Activated CD4-positive, alpha-beta T cell treated with anti-CD3 and anti-CD28 coated beads for 36 hours (primary cell): ENCODE data around the gene ZFX. TPM values are rescaled to one million over a fixed set of nuclear protein-coding genes. Genes with fewer than 3 reads are reported as not detected.
A peak's percentile ranks its signal among the peaks of the same experiment; 100 is the strongest.

ENCODE experiments used
- ATAC-seq: fragments of 200-7000 bp; cut with Tn5 transposase; one replicate; pipeline ENCODE4 v1.10.0; 2021; ENCODE audit warnings: mild to moderate bottlenecking, moderate library complexity
- CTCF ChIA-PET: fragments of 350-600 bp; sonication (Branson Sonifier 250); formaldehyde crosslinking; loops from one replicate; lab custom pipeline; 2021; ENCODE audit warnings: antibody characterized with exemption; lab: Charles Lee
- POLR2A ChIA-PET: fragments of 350-600 bp; sonication (Branson Sonifier 250); formaldehyde crosslinking; loops from one replicate; lab custom pipeline; 2021; ENCODE audit warnings: antibody characterized with exemption, inconsistent platforms; lab: Charles Lee
- DNase-seq: peaks from one replicate; pipeline ENCODE4 v3.0.0-alpha.2; 2020
- H3K27ac Mint-ChIP-seq: one replicate; pipeline ENCODE4 v1.8.0; 2021; ENCODE audit warnings: mixed read lengths
- H3K27me3 Mint-ChIP-seq: one replicate; pipeline ENCODE4 v1.8.0; 2021; ENCODE audit warnings: mixed read lengths
- H3K36me3 Mint-ChIP-seq: one replicate; pipeline ENCODE4 v1.8.0; 2021; ENCODE audit warnings: low read depth, mixed read lengths
- H3K4me1 Mint-ChIP-seq: one replicate; pipeline ENCODE4 v1.8.0; 2021; ENCODE audit warnings: mixed read lengths
- H3K4me3 Mint-ChIP-seq: one replicate; pipeline ENCODE4 v1.8.0; 2021; ENCODE audit warnings: mild to moderate bottlenecking, moderate library complexity, mixed read lengths
- H3K9me3 Mint-ChIP-seq: one replicate; pipeline ENCODE4 v1.8.0; 2021; ENCODE audit warnings: low read depth, mixed read lengths
- intact Hi-C, 2 experiments: fragments of 100-400 bp; cut with DNase I in 1 of 2; cut with micrococcal nuclease in 1 of 2; formaldehyde crosslinking; loops; one replicate each; pipeline versions ENCODE4 v1.14.2 to v1.15.1; 2022 to 2024; cut with DNase I, micrococcal nuclease
- total RNA-seq, 2 experiments: library from RNA; stranded (reverse); gene quantifications; one replicate each; pipeline ENCODE4 v1.2.3, GENCODE V29; 2021

The ZFX gene
- total RNA-seq, 2 experiments from 2014 or later = 34.0 to 37.9 TPM

DNA sequence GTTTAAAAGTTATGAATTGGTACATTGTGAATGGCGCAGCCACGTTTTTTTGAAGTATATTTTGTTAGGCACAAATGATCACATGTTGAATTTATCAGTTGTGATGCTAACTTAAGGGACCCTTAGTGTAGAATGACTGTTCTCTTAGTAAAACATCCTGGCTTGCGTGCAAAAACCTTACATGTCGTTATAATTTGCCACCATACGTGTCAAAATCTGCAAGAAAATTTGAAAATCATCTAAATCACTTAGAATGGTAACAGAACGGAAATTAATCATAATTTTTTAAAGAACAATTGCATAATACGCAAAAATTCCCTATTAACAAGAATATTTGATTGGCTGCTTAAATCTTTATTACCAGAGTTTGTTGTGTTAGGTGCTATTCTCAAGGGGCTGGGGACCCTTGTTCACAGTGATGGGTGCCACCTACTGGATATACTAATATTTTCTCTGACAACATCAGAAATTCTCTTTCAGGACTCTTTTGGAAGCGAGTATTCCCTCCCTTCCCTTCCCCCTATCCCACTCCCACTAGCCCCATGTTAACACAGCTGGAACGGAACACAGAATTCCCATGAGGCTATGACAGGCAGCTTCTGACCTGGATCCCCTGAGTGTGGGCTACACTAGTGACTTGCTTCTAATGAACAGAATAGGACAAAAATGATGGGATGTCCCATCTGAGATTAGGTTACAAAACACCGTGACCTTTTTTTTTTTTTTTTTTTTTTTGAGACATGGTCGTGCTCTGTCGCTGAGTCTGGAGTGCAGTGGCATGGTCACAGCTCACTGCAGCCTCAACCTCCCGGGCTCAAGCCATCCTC, 92.5 kb downstream of the ZFX start:
- no peak overlapping the region for H3K4me3 Mint-ChIP-seq
- peaks cover 11% of the 10 kb centered on the region for H3K4me1 Mint-ChIP-seq
- ChIA-PET POLR2A (no interaction called here), CTCF (no interaction called here)
- H3K27ac Mint-ChIP-seq = no peak overlapping the region
- no peaks in the 10 kb centered on the region for H3K9me3 Mint-ChIP-seq
- no peaks in the 10 kb centered on the region for H3K27me3 Mint-ChIP-seq
- ATAC-seq = no peak
- no peaks in the 10 kb centered on the region for H3K36me3 Mint-ChIP-seq
- intact Hi-C loops = loop anchor here (1.0 to 10.0 kb wide), 4 partner anchors 87 to 335 kb away; partner anchors contain the start of genes APOO (in 1 of the 2) and CXorf58 (in 1 of the 2)
- no peak for DNase-seq

DNA sequence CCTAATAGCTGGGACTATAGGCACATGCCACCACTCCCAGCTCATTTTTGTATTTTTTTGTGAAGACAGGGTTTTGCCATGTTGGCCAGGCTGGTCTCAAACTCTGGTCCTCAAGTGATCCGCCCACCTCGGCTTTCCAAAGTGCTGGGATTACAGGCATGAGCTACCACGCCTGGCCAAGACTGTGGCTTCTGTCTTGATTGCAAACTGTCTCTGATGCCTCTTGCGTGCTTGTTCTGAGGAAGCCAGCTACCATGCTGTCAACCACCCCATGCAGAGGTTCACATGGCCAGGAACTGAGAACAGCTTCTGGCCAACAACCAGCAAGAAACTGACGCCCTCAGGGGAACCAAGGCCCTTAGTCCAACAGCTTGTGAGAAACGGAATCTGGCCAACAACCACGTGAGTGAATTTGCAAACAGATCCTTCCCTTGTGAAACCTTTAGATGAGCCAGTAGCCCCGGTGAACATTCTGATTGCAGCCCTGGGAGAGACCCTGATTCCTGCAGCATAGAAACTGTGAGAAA, 93.2 kb downstream of the ZFX start:
- ATAC-seq = no peak
- H3K27ac Mint-ChIP-seq = no peak overlapping the region

DNA sequence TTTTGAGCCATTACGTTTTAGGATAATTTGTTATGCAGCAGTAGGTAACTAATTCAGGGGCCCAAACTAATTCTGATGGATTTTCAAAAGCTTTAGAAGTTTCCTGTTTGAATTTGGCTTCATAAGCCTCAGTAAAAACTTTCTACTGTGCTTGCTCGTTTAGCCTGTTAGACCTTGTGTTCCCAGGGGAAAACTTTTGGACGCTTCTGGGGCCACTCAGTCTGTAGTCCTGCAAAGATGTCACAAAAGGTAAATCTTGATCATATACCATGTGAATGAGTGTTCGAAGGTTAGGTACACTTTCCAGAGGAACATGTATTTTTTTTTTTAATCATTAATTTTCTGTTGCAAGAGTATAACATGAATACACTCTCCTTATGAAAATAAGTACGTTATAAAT, 93.7 kb downstream of the ZFX start:
- H3K9me3 Mint-ChIP-seq = no peaks in the 10 kb centered on the region
- intact Hi-C loops = loop anchor here (2.0 to 10.0 kb wide), 3 partner anchors 88 to 336 kb away; partner anchors contain the start of genes APOO (in 1 of the 2) and CXorf58 (in 1 of the 2)
- DNase-seq (no peak), ATAC-seq (no peak)
- H3K4me3 Mint-ChIP-seq = no peak overlapping the region
- no peaks in the 10 kb centered on the region for H3K27me3 Mint-ChIP-seq
- H3K27ac Mint-ChIP-seq = no peak overlapping the region
- no peaks in the 10 kb centered on the region for H3K36me3 Mint-ChIP-seq
- peaks cover 11% of the 10 kb centered on the region for H3K4me1 Mint-ChIP-seq
- ChIA-PET POLR2A (no interaction called here), CTCF (interaction anchor here (0.6 to 0.7 kb wide), 2 partner anchors 9 to 129 kb away, joined by 3 read pairs; no protein-coding TSS in a partner anchor)

More for the DNA sequence above, 93.2 kb downstream of the ZFX start:
- Mint-ChIP-seq H3K27me3 (no peaks in the 10 kb centered on the region), H3K9me3 (no peaks in the 10 kb centered on the region), H3K4me3 (no peak overlapping the region), H3K36me3 (no peaks in the 10 kb centered on the region), H3K4me1 (peaks cover 11% of the 10 kb centered on the region)
- CTCF ChIA-PET = interaction anchor here (0.6 to 0.7 kb wide), 2 partner anchors 8 to 129 kb away, joined by 3 read pairs; no protein-coding TSS in a partner anchor
- intact Hi-C loops = loop anchor here (1.0 to 10.0 kb wide), 4 partner anchors 88 to 335 kb away; partner anchors contain the start of genes APOO (in 1 of the 2) and CXorf58 (in 1 of the 2)
- POLR2A ChIA-PET = no interaction called here
- no peak for DNase-seq

DNA sequence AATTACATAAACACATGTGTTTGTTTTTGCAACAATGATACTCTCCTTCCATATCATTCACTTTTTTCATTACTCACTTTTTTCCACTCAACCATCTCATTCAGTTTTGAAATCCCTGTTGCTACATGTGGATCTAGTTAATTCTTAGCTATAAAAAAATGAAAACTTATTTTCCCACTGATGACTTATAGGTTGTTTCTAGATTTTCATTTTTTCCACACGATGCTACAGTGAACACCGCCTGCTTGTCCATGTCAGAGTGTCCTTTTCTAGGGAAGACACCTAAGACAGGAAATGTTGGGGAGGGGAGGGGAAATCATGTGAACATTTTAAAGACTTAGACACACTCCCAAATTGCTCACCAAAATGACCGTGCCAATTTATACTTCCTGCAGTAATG, 94.2 kb downstream of the ZFX start:
- POLR2A ChIA-PET = no interaction called here
- no peak overlapping the region for H3K27ac Mint-ChIP-seq

DNA sequence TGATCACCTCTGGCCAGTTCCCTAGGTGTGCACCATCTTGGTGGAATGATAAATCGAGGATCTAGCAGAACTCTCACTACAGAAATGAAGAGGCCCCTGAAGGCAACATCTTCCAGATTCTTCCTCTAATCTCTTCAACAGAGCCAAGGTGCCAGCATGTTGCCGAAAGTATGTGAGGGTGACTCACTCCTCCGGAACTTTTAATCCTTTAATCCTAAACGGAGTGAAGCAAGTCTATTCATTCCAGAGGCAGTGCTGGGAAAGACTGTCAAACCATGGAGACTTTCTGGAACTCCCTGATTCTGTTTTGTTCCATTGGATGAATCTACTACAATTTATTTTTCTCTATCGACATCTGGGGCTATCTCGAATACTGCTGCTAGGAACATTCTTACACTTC, 95.7 kb downstream of the ZFX start:
- intact Hi-C loops = loop anchor here in 1 of 2 experiments (10.0 kb wide), 1 partner anchor 90 kb away; no protein-coding TSS in a partner anchor
- no peak overlapping the region for H3K4me3 Mint-ChIP-seq

More for the DNA sequence above, 94.2 kb downstream of the ZFX start:
- peak; percentile 61 for ATAC-seq
- intact Hi-C loops = loop anchor here (2.0 to 10.0 kb wide), 3 partner anchors 89 to 336 kb away; partner anchors contain the start of genes APOO (in 1 of the 2) and CXorf58 (in 1 of the 2)
- H3K36me3 Mint-ChIP-seq = no peaks in the 10 kb centered on the region
- H3K27me3 Mint-ChIP-seq = no peaks in the 10 kb centered on the region
- no peaks in the 10 kb centered on the region for H3K9me3 Mint-ChIP-seq
- no peak overlapping the region for H3K4me3 Mint-ChIP-seq
- peaks cover 11% of the 10 kb centered on the region for H3K4me1 Mint-ChIP-seq
- CTCF ChIA-PET = no interaction called here
- DNase-seq = no peak

DNA sequence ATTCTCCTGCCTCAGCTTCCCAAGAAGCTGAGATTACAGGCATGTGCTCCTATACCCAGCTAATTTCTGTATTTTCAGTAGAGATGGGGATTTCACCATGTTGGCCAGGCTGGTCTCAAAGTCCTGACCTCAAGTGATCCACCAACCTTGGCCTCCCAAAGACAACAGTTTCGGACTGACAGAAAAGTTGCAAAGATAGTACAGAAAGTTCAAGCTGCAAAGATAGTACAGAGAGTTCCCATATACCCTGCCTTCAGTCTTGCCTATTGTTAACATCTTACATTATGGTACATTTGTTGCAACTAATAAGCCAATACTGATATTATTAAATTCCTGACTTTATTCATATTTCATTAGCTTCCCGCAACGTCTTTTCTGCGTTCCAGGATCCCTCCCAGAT, 98.5 kb downstream of the ZFX start:
- POLR2A ChIA-PET = no interaction called here
- Mint-ChIP-seq H3K4me3 (no peak overlapping the region), H3K27ac (no peak overlapping the region), H3K4me1 (peaks cover 11% of the 10 kb centered on the region), H3K27me3 (no peaks in the 10 kb centered on the region), H3K9me3 (no peaks in the 10 kb centered on the region), H3K36me3 (no peaks in the 10 kb centered on the region)
- intact Hi-C loops = loop anchor here in 1 of 2 experiments (10.0 kb wide), 1 partner anchor 93 kb away; no protein-coding TSS in a partner anchor
- ATAC-seq (no peak), DNase-seq (no peak)
- CTCF ChIA-PET = no interaction called here

More for the DNA sequence above, 95.7 kb downstream of the ZFX start:
- CTCF ChIA-PET = interaction anchor here (0.7 kb wide), 1 partner anchor 283 kb away, joined by 3 read pairs; no protein-coding TSS in a partner anchor
- H3K36me3 Mint-ChIP-seq = no peaks in the 10 kb centered on the region
- H3K9me3 Mint-ChIP-seq = no peaks in the 10 kb centered on the region
- ATAC-seq (no peak), DNase-seq (no peak)
- POLR2A ChIA-PET = no interaction called here
- H3K27ac Mint-ChIP-seq = no peak overlapping the region
- H3K4me1 Mint-ChIP-seq = peaks cover 11% of the 10 kb centered on the region
- no peaks in the 10 kb centered on the region for H3K27me3 Mint-ChIP-seq

DNA sequence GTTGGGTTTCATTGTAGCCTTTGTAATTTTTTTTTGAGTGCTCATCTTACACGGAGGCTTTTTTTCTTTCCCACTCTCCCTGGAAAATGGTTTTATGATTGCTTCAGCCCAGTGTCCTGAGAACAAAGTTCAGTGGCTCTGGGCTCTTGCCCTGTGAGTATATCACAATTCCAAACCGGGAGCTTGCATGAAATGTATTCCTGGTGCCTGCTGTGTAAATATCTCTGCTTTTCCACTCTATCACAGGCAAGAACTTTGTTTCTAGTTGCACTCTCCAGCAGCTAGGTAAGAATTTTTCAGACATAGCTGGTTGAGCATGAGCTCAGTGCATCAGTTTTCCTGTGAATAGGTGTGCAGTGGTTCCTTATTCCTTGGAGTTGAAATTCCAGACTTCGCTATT, 103.5 kb downstream of the ZFX start:
- DNase-seq = no peak
- ChIA-PET CTCF (no interaction called here), POLR2A (no interaction called here)
- H3K4me1 Mint-ChIP-seq = no peaks in the 10 kb centered on the region
- ATAC-seq = no peak
- H3K27me3 Mint-ChIP-seq = no peaks in the 10 kb centered on the region
- H3K4me3 Mint-ChIP-seq = no peak overlapping the region
- H3K36me3 Mint-ChIP-seq = no peaks in the 10 kb centered on the region
- H3K9me3 Mint-ChIP-seq = no peaks in the 10 kb centered on the region
- no peak overlapping the region for H3K27ac Mint-ChIP-seq
- intact Hi-C loops = no loop called here

DNA sequence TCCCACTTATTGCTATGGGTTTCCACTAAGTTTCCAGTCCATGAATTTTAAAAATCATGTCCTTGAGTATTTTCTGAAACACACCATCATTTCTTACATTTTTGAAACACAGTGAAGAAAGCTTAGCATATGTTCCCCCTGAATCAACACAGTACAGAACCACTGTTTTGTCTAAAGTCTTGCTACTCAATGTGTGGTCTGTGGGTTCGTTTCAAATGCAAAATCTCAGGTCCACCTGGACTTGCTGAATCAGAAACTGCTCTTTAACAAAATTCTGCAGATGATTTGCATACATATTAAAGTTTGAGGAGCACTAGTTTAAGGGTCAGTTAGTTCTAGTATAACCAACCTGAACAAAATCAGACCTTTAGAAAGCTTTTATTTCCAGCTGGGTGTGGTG, 103.9 kb downstream of the ZFX start:
- POLR2A ChIA-PET = no interaction called here
- Mint-ChIP-seq H3K9me3 (no peaks in the 10 kb centered on the region), H3K36me3 (no peaks in the 10 kb centered on the region), H3K27me3 (no peaks in the 10 kb centered on the region), H3K4me1 (no peaks in the 10 kb centered on the region), H3K4me3 (no peak overlapping the region), H3K27ac (no peak overlapping the region)
- DNase-seq = no peak
- ATAC-seq = no peak
- CTCF ChIA-PET = no interaction called here
- intact Hi-C loops = no loop called here

DNA sequence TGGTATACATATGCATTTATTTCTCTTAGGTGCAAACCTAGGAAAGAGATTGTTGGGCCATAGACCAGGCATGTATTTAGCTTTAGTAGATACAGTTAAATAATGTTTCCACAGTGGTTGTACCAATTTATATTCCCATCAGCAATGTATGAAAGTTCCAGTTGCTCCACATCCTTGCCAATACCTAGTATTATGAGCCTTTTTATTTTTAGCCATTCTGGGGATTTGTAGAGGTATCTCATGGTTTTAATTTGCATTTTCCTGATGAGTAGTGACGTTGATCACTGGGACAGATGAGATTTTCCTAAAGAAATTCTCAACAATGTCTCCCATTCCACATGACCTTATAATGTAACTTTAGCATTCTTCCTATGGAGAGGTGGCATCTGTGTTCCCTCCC, 107.5 kb downstream of the ZFX start:
- no peak for DNase-seq
- Mint-ChIP-seq H3K4me1 (peaks cover 13% of the 10 kb centered on the region), H3K36me3 (no peaks in the 10 kb centered on the region), H3K9me3 (no peaks in the 10 kb centered on the region), H3K27me3 (no peaks in the 10 kb centered on the region), H3K27ac (no peak overlapping the region), H3K4me3 (no peak overlapping the region)
- ChIA-PET CTCF (interaction anchor here (0.5 to 3.1 kb wide), 2 partner anchors 140 to 242 kb away, joined by 5 to 14 read pairs; no protein-coding TSS in a partner anchor), POLR2A (no interaction called here)
- ATAC-seq = no peak
- intact Hi-C loops = loop anchor here in 1 of 2 experiments (5.0 kb wide), 1 partner anchor 40 kb away; no protein-coding TSS in a partner anchor

DNA sequence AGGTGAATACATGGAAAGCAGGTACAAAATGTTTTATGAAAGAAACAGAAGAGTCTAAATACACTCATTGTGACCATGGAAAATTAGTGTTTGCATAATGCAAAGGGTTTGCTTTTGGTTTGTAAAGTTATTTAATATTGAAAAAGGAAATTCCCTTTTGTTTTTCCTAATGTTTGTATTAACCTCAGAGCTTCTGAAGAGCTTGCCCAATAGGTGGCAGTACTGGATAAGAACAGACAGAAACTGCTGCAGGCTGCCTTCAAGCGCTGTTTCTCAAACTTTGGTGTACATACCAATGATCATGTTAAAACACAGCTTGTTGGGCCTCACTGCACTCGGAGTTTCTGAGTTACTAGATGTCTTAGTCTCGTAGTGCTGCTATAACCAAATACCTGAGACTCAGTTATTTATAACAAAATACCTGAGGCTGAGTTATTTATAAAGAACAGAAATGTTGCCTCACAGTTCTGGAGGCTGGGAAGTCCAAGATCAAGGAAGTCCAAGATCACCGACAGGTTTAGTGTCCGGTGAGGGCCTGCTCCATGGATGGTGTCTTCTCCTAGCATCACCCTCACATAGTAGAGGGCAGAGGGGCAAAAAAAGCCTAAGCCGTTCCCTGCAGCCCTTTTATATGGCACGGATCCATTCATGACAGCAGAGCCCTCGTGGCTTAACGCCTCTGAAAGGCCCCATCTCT, 110.2 kb downstream of the ZFX start:
- Mint-ChIP-seq H3K36me3 (no peaks in the 10 kb centered on the region), H3K4me1 (peaks cover 21% of the 10 kb centered on the region), H3K27ac (peak overlapping the region; percentile 37), H3K4me3 (no peak overlapping the region), H3K27me3 (no peaks in the 10 kb centered on the region), H3K9me3 (no peaks in the 10 kb centered on the region)
- POLR2A ChIA-PET = no interaction called here
- DNase-seq (peak; percentile 41), ATAC-seq (peak; percentile 54)
- intact Hi-C loops = loop anchor here (2.0 to 10.0 kb wide), 6 partner anchors 25 to 238 kb away; no protein-coding TSS in a partner anchor
- CTCF ChIA-PET = interaction anchor here (0.5 to 3.1 kb wide), 13 partner anchors 14 to 298 kb away, joined by 3 to 14 read pairs (median 4); no protein-coding TSS in a partner anchor
